Ectodermal cell (in vitro differentiated cells): ENCODE results near the gene RNLS.
"Not testable (repeated sequence)": the region's sequence is repeated elsewhere in the genome, so short reads cannot be mapped to it uniquely, and the experiment has no call there.

ENCODE experiments used
- H3K27ac ChIP-seq: 2 replicates; pipeline ENCODE4 v1.7.0; 2013; ENCODE audit warnings: mild to moderate bottlenecking, low read depth, low read length; ENCODE audit not compliant: insufficient read depth, poor library complexity, severe bottlenecking
- H3K27me3 ChIP-seq: 2 replicates; pipeline ENCODE4 v1.7.0; 2013; ENCODE audit warnings: mild to moderate bottlenecking, low read length; ENCODE audit not compliant: insufficient read depth, control insufficient read depth, poor library complexity, severe bottlenecking
- H3K36me3 ChIP-seq: one replicate; pipeline ENCODE4 v1.7.0; 2013; ENCODE audit warnings: low read length; ENCODE audit not compliant: control insufficient read depth, insufficient read depth
- H3K4me1 ChIP-seq: one replicate; pipeline ENCODE4 v1.7.0; 2013; ENCODE audit warnings: low read length; ENCODE audit not compliant: control insufficient read depth, insufficient read depth
- H3K4me3 ChIP-seq: 2 replicates; pipeline ENCODE4 v1.7.0; 2013; ENCODE audit warnings: low read depth, low read length, control low read depth; ENCODE audit not compliant: insufficient read depth
- H3K9me3 ChIP-seq: 2 replicates; pipeline ENCODE4 v1.7.0; 2013; ENCODE audit warnings: mild to moderate bottlenecking, low read length, moderate library complexity; ENCODE audit not compliant: control insufficient read depth
- WGBS, 2 experiments: methylation state at CpG; one replicate each; pipeline ENCODE4 v1.1.7; 2013; ENCODE audit warnings: missing lambda C conversion rate in 2 of 2; 5-methylcytosine and 5-hydroxymethylcytosine counted together

RNLS gene

GRCh38 chr10:88355750-88356149 lies 227.4 kb downstream of the RNLS start:
- H3K4me1 ChIP-seq, H3K36me3 ChIP-seq, H3K9me3 ChIP-seq, H3K27me3 ChIP-seq, H3K4me3 ChIP-seq, H3K27ac ChIP-seq: not testable (repeated sequence)
- 96 to 97% methylated on average over 12 of the region's 12 CpGs for WGBS, 2 experiments

GRCh38 chr10:88347597-88348304 lies 235.4 kb downstream of the RNLS start:
- H3K36me3 ChIP-seq = no peaks in the 10 kb centered on the region
- no peaks in the 10 kb centered on the region for H3K9me3 ChIP-seq
- no peak overlapping the region for H3K27ac ChIP-seq
- WGBS, 2 experiments = 40 to 49% methylated on average over 3 of the region's 3 CpGs
- no peak overlapping the region for H3K4me3 ChIP-seq
- H3K27me3 ChIP-seq = no peaks in the 10 kb centered on the region
- peaks cover 3% of the 10 kb centered on the region for H3K4me1 ChIP-seq

GRCh38 chr10:88347022-88347421 lies 236.1 kb downstream of the RNLS start:
- no peak overlapping the region for H3K4me3 ChIP-seq
- H3K27me3 ChIP-seq = no peaks in the 10 kb centered on the region
- H3K4me1 ChIP-seq = peaks cover 3% of the 10 kb centered on the region
- 91 to 92% methylated on average over 2 of the region's 2 CpGs for WGBS, 2 experiments
- no peaks in the 10 kb centered on the region for H3K36me3 ChIP-seq
- H3K27ac ChIP-seq = no peak overlapping the region
- no peaks in the 10 kb centered on the region for H3K9me3 ChIP-seq

- no peaks in the 10 kb centered on the region for H3K36me3 ChIP-seq
- H3K4me1 ChIP-seq = peaks cover 3% of the 10 kb centered on the region
- no peaks in the 10 kb centered on the region for H3K9me3 ChIP-seq
- WGBS, 2 experiments = 65 to 78% methylated on average over 6 of the region's 6 CpGs
- H3K4me3 ChIP-seq = no peak overlapping the region
- H3K27me3 ChIP-seq = no peaks in the 10 kb centered on the region
- H3K27ac ChIP-seq = no peak overlapping the region
Measured at GRCh38 chr10:88346144-88346977, 236.8 kb downstream of the RNLS start.

GRCh38 chr10:88343761-88344484 lies 239.2 kb downstream of the RNLS start:
- Histone ChIP-seq H3K9me3 (no peaks in the 10 kb centered on the region), H3K36me3 (no peaks in the 10 kb centered on the region), H3K27me3 (no peaks in the 10 kb centered on the region), H3K27ac (no peak overlapping the region), H3K4me1 (peaks cover 3% of the 10 kb centered on the region), H3K4me3 (no peak overlapping the region)
- WGBS, 2 experiments = 62 to 69% methylated on average over 2 of the region's 2 CpGs

GRCh38 chr10:88342733-88343310 lies 240.3 kb downstream of the RNLS start:
- Histone ChIP-seq H3K36me3 (no peaks in the 10 kb centered on the region), H3K27ac (no peak overlapping the region), H3K4me3 (no peak overlapping the region), H3K4me1 (peaks cover 3% of the 10 kb centered on the region), H3K9me3 (no peaks in the 10 kb centered on the region), H3K27me3 (no peaks in the 10 kb centered on the region)
- WGBS, 2 experiments = 93 to 97% methylated on average over 3 of the region's 3 CpGs

GRCh38 chr10:88337134-88337533 lies 246.0 kb downstream of the RNLS start:
- no peaks in the 10 kb centered on the region for H3K4me1 ChIP-seq
- WGBS, 2 experiments = 80 to 88% methylated on average over 1 of the region's 1 CpG
- no peaks in the 10 kb centered on the region for H3K27me3 ChIP-seq
- H3K9me3 ChIP-seq = no peaks in the 10 kb centered on the region
- H3K36me3 ChIP-seq = no peaks in the 10 kb centered on the region
- no peak overlapping the region for H3K27ac ChIP-seq
- no peak overlapping the region for H3K4me3 ChIP-seq

GRCh38 chr10:88336334-88336733 lies 246.8 kb downstream of the RNLS start:
- H3K27ac ChIP-seq = no peak overlapping the region
- H3K36me3 ChIP-seq = no peaks in the 10 kb centered on the region
- 82 to 88% methylated on average over 2 to 4 of the region's 4 CpGs for WGBS, 2 experiments
- no peaks in the 10 kb centered on the region for H3K4me1 ChIP-seq
- H3K4me3 ChIP-seq = no peak overlapping the region
- no peaks in the 10 kb centered on the region for H3K27me3 ChIP-seq
- H3K9me3 ChIP-seq = no peaks in the 10 kb centered on the region

- Histone ChIP-seq H3K36me3 (no peaks in the 10 kb centered on the region), H3K9me3 (no peaks in the 10 kb centered on the region), H3K4me1 (no peaks in the 10 kb centered on the region), H3K27ac (no peak overlapping the region), H3K27me3 (no peaks in the 10 kb centered on the region), H3K4me3 (no peak overlapping the region)
- 92 to 95% methylated on average over 3 of the region's 3 CpGs for WGBS, 2 experiments
Measured at GRCh38 chr10:88333248-88333630, 249.9 kb downstream of the RNLS start.
